HepG2 (cell line): Measurements from ENCODE around the gene TRPC4AP.

ENCODE experiments used
- ARID2 ChIP-seq: sonication (generic); formaldehyde crosslinking; IDR thresholded peaks from 2 replicates; pipeline ENCODE4 v1.8.1; 2022; ENCODE audit warnings: mild to moderate bottlenecking, missing genetic modification reagents, borderline replicate concordance
- ATF3 ChIP-seq: sonication (generic); formaldehyde crosslinking; IDR thresholded peaks from 2 replicates; pipeline ENCODE4 v1.4.0; 2020; ENCODE audit warnings: missing genetic modification reagents
- CTCF ChIP-seq: sonication (generic); formaldehyde crosslinking; IDR thresholded peaks from 2 replicates; pipeline ENCODE4 v1.5.0; 2020; ENCODE audit warnings: mild to moderate bottlenecking, missing genetic modification reagents, moderate library complexity
- HDAC2 ChIP-seq: sonication (generic); formaldehyde crosslinking; IDR thresholded peaks from 2 replicates; pipeline ENCODE4 v1.4.0; 2020; ENCODE audit warnings: missing genetic modification reagents
- PAXIP1 ChIP-seq: sonication (generic); formaldehyde crosslinking; conservative IDR thresholded peaks from 2 replicates; pipeline ENCODE4 v1.4.0; 2020; ENCODE audit warnings: mild to moderate bottlenecking, missing genetic modification reagents, moderate library complexity
- ZFP36L2 ChIP-seq: sonication (generic); formaldehyde crosslinking; IDR thresholded peaks from 2 replicates; pipeline ENCODE4 v1.4.0; 2020; ENCODE audit warnings: missing genetic modification reagents
- ZNF121 ChIP-seq: sonication (generic); formaldehyde crosslinking; IDR thresholded peaks from 2 replicates; pipeline ENCODE4 v1.5.0; 2020; ENCODE audit warnings: mild to moderate bottlenecking, missing genetic modification reagents
- ZNF567 ChIP-seq: sonication (generic); formaldehyde crosslinking; IDR thresholded peaks from 2 replicates; pipeline ENCODE4 v1.8.1; 2023; ENCODE audit warnings: mild to moderate bottlenecking, missing genetic modification reagents, borderline replicate concordance

GRCh38 chr20:34990231-34990630, 102.4 kb downstream of the TRPC4AP start:
- TF ChIP-seq ARID2, result no peak
- no peak for TF ChIP-seq PAXIP1 (CRISPR knock-in tag)
- no peak for TF ChIP-seq CTCF
- no peak for TF ChIP-seq ZNF567
- no peak for TF ChIP-seq HDAC2 (CRISPR knock-in tag)
- no peak for TF ChIP-seq ATF3
- no peak for TF ChIP-seq ZFP36L2 (CRISPR knock-in tag)
- TF ChIP-seq ZNF121, result no peak
